ENCODE measurements around the gene ZNF689. TPM values are rescaled to one million over a fixed set of nuclear protein-coding genes. Genes with fewer than 3 reads are reported as not detected.
A peak's percentile ranks its signal among the peaks of the same experiment; 100 is the strongest.
"Not testable (repeated sequence)": the region's sequence is repeated elsewhere in the genome, so short reads cannot be mapped to it uniquely, and the experiment has no call there.

Gene ZNF689
- total RNA-seq, 1 experiment from 2014 or later, result 12.5 TPM

DNA sequence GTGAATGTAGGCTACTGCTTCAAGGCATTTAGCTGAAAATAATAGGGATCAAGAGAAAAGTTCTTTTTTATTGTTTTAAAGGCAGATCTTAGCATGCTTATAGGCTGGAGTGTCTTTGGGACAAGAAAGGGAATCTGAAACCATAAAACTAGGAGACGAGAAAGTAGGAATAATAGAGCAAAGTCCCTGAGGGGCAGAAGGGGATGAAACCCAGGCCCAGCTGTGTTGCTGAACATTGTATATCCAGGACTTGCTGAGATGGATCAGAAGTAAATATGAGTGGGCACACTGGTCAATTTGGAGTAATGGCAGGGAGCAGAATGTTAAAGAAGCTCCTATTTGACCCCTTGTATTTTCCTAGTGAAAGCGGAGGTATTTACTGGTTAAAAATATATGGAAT lies 9.3 kb downstream of the ZNF689 start:
- DNase-seq (ENCODE audit: low read depth), result no peak

DNA sequence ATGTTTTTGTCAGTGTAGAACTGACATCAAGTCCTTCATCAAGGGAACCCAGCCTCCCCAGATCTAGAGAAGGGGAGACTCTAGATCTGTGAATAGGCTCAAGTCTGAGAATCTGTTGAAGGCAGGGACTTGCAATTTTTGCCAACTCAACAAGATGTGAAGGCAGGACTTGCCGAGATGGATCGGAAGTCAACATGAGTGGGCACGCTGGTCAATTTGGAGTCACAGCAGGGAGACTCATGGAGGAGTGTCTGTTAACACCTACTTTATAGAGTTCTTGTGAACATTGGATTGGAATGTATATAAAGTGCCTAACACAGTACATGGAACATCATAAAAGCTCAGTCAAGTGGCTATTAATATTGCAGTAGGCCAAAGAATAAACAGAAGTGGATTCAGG lies 10.0 kb downstream of the ZNF689 start:
- DNase-seq (ENCODE audit: low read depth), result no peak

DNA sequence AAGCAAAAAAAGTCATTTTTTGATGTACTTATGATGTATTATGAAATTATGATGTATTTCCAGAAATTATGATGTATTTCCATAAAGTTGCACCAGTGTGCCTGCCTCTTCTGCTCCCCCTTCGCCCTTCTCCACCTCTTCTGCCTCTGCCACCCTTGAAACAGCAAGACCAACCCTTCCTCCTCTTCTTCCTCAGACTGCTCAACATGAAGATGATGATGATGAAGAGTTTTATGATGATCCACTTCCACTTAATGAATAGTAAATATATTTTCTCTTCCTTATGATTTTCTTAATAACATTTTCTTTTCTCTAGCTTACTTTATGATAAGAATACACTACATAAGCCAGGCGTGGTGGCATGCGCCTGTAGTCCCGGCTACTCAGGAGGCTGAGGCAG lies 17.3 kb downstream of the ZNF689 start:
- DNase-seq (ENCODE audit: low read depth), result no peak

DNA sequence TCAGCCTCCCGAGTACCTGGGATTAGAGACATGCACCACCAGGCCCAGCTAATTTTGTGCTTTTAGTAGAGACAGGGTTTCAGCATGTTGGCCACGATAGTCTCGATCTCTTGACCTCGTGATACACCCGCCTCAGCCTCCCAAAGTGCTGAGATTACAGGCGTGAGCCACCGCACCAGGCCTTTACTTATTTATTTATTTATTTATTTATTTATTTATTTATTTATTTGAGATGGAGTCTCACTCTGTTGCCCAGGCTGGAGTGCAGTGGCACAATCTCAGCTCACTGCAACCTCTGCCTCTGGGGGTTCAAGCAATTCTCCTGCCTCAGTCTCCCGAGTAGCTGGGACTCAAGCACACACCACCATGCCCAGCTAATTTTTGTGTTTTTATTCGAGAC lies 19.3 kb downstream of the ZNF689 start:
- not testable (repeated sequence) for DNase-seq (ENCODE audit: low read depth)

DNA sequence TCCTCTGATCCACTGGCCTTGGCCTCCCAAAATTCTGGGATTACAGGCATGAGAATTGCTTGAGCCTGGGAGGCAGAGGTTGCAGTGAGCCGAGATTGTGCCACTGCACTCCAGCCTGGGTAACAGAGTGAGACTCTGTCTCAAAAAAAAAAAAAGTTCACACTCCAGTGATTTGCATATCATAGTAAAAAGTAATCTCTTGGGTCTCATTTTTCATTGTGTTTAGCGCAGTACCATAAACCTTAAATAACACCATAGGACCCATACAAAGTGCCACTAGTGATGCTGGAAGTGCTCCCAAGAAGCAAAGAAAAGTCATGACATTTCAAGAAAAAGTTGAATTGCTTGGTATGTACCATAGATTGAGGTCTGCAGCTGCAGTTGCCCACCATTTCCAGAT lies 20.6 kb downstream of the ZNF689 start:
- DNase-seq (ENCODE audit: low read depth), result not testable (repeated sequence)

DNA sequence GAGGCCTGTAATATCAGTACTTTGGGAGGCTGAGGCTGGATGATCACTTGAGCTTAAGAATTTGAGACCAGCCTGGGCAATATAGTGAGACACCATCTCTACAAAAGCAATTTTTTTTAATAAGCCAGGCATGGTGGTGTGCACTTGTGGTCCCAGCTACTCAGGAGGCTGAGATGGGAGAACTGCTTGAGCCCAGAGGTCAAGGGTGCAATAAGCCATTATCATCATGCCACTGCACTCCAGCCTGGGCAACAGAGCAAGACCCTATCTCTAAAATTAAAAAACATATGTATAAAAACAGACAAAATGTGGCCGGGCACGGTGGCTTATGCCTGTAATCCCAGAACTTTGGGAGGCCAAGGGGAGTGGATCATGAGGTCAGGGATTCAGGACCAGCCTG lies 21.5 kb downstream of the ZNF689 start:
- DNase-seq (ENCODE audit: low read depth), result no peak

DNA sequence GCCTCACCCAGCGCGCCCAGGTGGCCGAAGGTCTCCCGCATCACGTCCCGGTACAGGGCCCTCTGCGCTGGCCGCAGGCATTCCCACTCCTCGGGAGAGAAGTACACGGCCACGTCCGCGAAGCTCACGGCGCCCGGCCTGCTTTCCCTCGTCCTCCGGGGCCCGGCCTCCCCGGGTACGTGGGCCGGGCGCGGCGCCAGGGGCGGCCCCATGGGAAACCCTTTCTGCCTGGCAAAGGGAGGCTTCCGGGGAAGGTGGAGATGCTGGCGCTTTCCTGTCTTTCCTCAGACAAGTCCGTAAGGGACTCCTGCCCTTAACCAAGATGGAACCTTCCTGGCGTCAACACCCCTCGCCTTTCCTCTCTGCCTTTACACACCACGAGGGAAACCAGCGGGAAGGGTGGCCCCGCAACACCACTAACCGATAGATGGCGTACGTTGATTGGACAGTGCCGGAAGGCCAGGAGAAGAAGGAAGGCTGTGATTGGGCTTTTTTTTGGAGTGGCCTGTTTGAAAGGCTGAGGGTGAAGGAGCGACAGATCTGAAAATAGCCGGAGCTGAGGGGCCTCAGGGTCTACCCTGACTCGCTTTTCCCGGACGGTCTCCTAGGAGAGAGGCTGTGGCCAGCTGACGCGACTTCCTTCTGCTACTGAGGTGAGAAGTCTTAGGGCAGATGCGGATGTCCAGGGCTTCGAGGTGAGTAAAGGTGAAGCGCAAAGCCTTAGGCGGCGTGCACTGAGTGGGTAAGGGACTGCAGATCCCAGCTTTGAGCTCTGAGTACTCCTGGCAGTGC lies 24.6 kb downstream of the ZNF689 start, which contains the start of gene ZNF785:
ZNF785 (minus strand) TSS at position 298 of the 792 bp plus-strand sequence; CDS start at position 212, 86 bp downstream.
- peak; percentile 99 for DNase-seq (ENCODE audit: low read depth)

DNA sequence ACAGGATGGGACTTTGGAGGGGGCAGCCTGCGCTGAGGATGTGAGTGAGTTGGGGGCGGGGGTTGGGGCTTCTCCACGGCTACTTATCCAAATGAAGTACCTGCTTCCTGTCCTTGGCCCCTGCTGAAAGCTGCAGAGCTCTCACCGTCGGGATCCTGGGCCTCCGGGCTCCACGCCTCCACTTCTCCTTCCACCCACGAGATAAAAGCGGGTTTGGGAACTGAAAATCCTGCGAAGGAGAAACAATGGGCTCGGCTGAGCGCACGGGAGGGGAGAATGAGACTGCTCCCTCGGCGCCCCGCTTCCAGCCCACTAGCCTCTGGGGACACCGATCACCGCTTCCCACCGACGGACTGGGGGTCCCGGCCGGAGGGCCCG lies 25.2 kb downstream of the ZNF689 start:
- DNase-seq (ENCODE audit: low read depth), result no peak

DNA sequence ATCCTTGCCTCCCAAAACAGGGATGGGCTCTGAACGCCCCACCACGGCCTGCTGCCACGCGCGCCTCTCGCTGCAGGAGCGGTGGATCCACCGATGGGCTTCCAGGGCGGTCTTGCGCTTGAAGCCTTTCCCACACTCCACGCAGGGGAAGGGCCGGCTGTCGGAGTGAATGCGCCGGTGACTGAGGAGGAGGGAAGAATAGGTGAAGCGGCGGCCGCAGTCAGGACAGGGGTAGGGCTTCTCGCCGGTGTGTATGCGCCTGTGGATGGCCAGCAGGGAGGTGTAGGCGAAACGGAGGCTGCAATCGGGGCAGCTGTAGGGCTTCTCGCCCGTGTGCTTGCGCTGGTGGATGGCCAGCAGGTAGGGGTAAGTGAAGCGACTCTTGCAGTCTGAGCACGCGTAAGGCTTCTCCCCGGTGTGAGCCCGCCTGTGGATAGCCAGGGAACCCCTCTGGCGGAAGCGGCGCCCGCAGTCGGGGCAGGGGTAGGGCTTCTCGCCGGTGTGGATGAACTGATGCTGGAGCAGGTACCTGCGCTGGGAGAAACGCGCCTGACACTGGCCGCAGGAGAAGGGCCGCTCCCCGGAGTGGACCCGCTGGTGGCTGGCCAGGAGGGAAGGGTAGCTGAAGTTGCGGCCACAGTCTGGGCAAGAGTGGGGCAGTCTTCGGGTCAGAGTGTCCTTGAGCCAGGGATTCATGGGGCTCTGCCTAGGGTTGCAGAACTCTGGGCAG lies 27.4 kb downstream of the ZNF689 start:
- no peak for DNase-seq (ENCODE audit: low read depth)

DNA sequence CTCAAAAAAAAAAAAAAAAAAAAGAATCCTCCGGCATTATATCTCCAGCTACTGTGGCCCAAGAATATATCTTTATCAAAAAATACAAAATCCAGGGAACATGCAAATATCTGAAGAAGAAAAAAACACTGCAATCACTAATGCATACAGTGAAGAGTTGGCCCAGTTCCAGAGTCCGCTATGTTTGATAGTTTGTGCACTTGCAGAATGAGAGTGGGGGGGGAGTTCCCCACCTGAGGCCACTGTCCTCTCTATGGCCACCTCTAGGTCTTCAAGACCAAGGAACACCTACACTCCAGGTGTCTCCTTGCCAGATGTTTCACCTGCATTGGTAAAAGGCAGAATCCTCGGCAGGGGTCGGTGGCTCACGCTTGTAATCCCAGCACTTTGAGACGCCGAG lies 28.7 kb downstream of the ZNF689 start:
- no peak for DNase-seq (ENCODE audit: low read depth)

DNA sequence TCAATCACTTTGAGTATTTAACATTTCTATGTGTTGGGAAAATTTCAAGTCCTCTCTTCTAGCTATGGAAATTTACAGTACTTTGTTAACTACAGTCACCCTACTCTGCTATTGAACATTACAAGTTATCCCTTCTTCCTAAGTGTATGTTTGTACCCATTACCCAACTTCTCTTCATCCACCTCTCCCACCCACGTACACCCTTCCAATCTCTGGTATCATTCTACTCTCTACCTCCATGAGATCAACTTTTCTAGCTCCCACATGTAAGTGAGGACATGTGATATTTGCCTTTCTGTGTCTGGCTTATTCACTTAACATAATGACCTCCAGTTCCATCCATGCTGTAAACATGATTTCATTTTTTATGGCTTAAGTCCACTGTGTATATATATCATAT lies 35.5 kb downstream of the ZNF689 start:
- no peak for DNase-seq (ENCODE audit: low read depth)

DNA sequence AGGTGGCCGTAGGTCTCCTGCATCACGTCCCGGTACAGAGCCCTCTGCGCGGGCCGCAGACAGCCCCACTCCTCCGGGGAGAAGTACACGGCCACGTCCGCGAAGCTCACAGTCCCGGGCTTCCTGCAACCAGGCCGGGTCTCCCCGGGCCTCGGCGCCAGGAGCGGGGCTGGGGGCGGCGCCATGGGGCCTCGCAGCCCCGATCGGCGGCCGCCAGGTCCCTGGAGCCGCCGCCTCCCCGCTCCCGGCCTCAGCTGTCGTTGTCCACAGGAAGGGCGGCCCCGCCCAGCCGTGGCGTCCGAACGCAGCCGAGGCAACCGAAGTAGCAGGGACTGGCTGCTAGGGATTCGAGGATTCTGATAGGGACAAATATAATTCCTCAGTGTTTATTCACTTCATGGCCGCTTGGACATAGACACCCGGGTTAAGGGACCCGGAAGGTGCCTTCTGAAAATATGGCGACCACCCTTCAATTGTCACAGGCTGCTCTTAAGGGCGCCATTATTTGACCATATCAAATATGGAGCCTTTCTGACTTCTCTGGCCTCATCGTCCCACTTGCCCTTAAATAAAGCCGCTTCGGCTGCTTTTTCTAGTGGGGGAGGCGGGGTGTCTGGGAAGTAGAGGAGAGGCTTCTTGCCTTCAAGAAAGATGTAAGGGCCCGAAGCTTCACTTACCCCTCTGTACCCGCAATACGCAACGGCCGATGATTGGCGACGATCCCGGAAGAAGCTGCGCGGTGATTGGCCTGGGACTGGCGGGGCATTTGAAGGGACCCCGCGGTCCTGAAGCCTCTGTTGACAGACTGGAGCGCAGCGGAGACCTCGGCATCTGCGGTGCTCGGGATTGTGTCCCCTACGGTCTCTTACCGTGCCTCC lies 38.5 kb downstream of the ZNF689 start, which contains the start of gene ZNF688:
ZNF688 (minus strand) TSS at position 270 of the 878 bp plus-strand sequence; CDS start at position 185, 85 bp downstream.
- peak; percentile 98 for DNase-seq (ENCODE audit: low read depth)

DNA sequence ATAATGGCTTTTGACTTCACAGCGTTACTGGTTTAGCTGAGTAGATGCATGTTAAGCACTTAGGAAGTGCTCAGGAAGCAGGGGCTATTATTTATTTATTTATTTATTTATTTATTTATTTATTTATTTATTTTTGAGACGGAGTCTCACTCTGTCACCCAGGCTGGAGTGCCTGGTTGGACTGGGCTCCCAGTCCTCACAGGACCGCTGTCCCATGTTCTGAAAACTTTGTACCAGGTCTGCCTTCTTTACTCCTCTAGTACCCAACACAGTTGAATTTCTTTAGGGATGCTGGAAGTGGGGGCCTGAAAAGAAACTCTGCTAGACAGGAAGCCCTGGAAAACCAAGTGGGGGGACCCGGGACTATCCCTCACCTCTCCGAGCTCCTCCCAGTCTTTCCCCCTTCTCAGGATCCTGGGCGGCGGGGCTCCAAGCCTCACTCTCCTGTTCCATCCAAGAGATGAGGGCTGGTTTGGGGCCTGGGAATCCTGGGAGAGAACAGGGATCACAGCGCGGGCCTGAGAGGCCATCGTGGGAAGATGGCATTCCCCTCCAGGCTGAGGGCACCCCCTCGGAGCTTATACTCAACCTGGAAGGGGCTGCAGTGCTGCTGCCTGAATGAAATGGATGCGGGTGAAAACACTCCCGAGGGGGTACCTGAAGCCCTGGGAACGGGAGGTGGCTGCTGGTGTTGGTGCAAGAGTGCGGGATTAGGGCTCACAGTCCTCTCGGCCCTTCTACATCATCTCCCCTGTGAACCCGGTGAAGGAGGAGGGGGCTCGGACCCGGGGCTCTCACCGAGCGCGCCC lies 39.3 kb downstream of the ZNF689 start:
- DNase-seq (ENCODE audit: low read depth), result peak; percentile 33

DNA sequence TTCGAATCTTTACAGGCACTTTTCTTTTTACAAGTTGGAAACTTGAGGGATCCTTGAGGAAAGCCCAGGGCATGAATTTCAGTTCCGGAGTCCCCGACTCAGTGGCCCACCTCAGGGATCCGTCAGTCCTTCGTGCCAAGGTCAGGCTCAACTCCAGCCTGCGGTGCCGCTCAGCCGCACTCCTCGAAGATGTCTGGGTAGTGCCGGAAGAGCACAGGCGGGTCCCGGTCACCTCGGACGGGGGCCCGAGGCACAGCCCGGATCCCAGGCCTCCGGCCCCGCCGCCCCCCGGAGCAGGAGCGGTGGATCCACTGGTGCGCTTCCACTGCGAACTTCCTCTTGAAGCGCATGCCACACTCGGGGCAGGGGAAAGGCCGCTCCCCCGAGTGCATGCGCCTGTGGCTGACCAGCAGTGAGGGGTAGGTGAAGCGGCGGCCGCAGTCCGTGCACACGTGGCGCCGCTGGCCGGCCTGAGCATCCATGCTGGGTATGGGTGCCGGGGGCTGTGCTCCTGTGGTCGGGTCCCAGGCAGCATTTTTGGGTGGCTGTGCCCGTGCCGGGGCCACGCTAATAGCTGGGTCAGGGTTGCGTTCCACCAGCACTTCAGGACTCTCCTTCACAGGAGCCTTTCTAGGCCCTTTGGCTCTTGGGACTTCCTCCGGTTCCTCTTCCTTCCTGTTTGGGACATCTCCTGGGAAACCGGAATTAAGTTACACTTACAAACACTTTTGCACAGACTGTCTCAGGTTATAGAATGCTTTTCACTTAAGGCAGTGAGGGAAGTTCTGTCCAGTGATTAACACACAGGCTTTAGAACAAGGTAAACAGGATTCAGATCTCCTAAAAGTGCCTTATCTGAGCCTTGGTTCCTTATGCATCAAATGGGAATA lies 40.2 kb downstream of the ZNF689 start:
- DNase-seq (ENCODE audit: low read depth), result peak; percentile 8

DNA sequence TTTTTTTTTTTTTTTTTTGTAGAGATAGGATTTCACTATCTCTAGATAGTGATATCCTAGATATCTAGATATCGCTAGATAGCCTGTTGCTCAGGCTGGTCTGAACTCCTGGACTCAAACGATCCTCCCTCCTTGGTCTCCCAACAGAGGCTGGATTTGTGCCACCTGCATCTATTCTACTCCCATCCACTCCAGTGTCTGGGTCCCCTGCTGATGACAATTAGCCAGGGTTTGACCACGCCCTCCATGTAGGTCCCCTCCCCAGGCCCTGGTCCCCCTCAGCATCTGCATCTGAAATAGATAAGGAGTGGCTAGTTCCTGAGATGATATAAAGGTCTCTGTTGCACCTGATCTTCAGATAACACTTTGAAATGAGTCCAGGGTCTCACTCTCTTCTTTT lies 40.9 kb downstream of the ZNF689 start:
- DNase-seq (ENCODE audit: low read depth), result no peak

DNA sequence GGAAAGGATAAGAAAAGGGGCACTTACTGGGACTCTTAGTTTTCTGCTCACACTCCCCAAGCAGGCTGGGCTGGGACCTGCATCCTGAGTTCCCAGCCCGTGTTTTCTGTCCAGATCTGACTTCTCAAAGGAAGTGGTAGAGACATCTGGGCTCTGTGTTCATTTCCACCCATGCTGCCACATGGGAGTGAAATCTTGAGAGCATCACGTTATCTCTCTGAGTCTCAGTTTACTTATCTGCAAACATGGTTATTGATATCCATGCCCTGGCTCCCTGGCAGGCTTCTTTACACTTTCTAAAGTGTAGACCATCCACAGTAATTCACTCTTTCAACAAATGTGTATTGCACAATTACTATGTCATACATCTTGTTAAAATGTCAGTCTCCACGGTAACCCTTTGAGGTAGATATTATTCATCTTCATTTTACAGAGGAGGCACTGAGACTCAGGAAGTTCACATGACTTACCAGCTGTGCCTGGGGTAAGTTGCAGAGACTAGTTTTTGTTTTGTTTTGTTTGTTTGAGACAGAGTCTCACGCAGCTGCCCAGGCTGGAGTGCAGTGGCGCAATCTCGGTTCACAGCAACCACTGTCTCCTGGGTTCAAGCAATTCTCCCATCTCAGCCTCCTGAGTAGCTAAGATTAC lies 42.1 kb downstream of the ZNF689 start:
- DNase-seq (ENCODE audit: low read depth), result peak; percentile 93

DNA sequence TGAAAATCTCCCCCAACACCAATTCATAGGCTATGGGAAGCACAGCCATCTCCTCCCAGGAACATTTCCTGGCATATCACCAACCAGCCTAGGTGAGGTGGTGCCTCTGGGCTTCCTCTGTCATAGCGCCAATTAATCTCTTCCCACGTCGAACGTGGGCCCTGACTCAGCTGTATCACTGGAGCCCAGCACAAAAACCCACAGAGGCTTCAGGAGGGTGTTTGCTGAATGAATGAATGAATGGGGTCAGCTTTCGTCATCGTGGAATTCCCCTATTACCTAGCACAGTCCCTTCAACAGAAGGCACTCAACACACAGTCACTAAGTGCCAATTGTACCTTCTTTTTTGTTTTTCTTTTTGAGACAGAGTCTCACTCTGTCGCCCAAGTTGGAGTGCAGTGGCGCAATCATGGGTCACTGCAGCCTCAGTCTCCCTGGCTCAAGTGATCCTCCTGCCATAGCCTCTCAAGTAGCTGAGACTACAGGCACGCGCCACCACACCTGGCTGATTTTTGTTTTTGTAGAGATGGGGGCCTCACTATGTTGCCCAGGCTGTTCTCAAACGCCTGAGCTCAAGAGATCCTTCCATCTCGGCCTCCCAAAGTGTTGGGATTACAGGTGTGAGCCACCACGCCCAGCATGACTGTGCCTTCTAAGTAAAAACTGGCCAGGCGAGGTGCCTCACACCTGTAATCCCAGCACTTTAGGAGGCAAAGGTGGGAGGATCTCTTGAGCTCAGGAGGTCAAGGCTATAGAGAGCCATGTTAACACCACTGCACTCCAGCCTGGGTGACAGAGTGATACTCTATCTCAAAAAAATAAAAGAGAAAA lies 42.8 kb downstream of the ZNF689 start:
- DNase-seq (ENCODE audit: low read depth), result no peak

DNA sequence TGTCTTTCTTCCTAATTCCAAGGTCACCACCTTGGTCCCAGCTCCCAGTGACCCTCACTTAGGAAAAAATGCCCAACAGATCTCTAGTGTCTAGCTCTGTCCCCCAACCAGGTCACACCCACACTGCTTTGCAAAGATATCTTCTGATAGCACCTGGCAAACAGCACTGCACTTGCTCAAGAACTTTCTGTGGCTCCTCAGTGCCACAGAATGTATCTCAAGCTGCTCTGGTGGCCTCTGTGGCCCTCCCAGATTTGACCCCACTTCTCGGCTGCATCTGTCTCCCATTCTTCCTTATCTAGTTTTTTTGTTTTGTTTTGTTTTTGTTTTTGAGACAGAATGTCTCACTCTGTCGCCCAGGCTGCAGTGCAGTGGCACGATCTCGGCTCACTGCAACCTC lies 43.7 kb downstream of the ZNF689 start:
- no peak for DNase-seq (ENCODE audit: low read depth)

DNA sequence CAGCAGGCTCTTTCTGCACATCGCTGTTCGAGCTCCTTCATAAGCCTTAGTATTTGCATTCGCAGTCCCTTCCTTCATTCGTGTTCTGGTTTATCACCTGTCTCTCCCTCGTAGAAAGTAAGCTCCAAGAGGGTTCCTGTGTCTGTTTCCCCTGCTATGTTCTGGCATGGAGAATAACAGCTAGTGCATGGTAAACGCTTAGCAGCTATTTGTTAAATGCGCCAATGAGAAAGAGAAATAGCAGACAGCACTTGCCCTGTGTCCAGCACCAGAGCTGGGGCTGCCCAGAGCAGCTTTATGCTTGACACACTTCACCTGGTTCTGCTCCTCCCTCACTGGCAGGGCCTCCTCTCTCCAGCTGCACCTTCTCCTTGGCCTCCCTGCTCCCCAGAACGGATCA lies 44.2 kb downstream of the ZNF689 start:
- DNase-seq (ENCODE audit: low read depth), result no peak
